Calu3 (cell line): ENCODE data around the gene HS6ST2. TPM values are rescaled to one million over a fixed set of nuclear protein-coding genes. Genes with fewer than 3 reads are reported as not detected.

Source experiments
- BruUV-seq: library from RNA; stranded (reverse); fragments of 400-500 nt; replicated peaks from 2 replicates; lab custom pipeline; 2021; lab: Mats Ljungman, UMichigan
- CTCF ChIA-PET: fragments of 300-600 bp; sonication (Branson Sonifier 250); formaldehyde crosslinking; loops from one replicate; lab custom pipeline; 2022; ENCODE audit warnings: antibody characterized with exemption; lab: Charles Lee
- DNase-seq: peaks from one replicate; pipeline ENCODE4 v3.0.0; 2022
- H3K27ac Mint-ChIP-seq: one replicate; pipeline ENCODE4 v1.8.0; 2022; ENCODE audit warnings: mixed read lengths; ENCODE audit not compliant: unreplicated experiment
- H3K27me3 Mint-ChIP-seq: one replicate; pipeline ENCODE4 v1.8.0; 2022; ENCODE audit warnings: mixed read lengths; ENCODE audit not compliant: unreplicated experiment
- H3K36me3 Mint-ChIP-seq: one replicate; pipeline ENCODE4 v1.8.0; 2022; ENCODE audit warnings: mild to moderate bottlenecking, moderate library complexity, mixed read lengths; ENCODE audit not compliant: insufficient read depth, unreplicated experiment
- H3K4me1 Mint-ChIP-seq: one replicate; pipeline ENCODE4 v1.8.0; 2022; ENCODE audit warnings: mild to moderate bottlenecking, low read depth, mixed read lengths; ENCODE audit not compliant: unreplicated experiment
- H3K4me3 Mint-ChIP-seq: one replicate; pipeline ENCODE4 v1.8.0; 2022; ENCODE audit warnings: mild to moderate bottlenecking, low read depth, moderate library complexity, mixed read lengths; ENCODE audit not compliant: unreplicated experiment
- H3K9me3 Mint-ChIP-seq: one replicate; pipeline ENCODE4 v1.8.0; 2022; ENCODE audit warnings: low read depth, mixed read lengths; ENCODE audit not compliant: unreplicated experiment
- CTCF ChIP-seq: fragments of 200-600 bp; IDR thresholded peaks from one replicate; pipeline ENCODE4 v1.8.0; 2022; ENCODE audit warnings: antibody characterized with exemption; ENCODE audit not compliant: unreplicated experiment
- intact Hi-C: fragments of 100-400 bp; cut with micrococcal nuclease; formaldehyde crosslinking; loops from one replicate; pipeline ENCODE4 v1.10.0; 2022; ENCODE audit not compliant: unreplicated experiment
- total RNA-seq: library from RNA; stranded (reverse); gene quantifications from 2 replicates; pipeline ENCODE4 v1.2.3, GENCODE V29; 2022

Gene HS6ST2
- total RNA-seq, 1 experiment from 2014 or later, result 40.7 TPM

GRCh38 chrX:132786217-132786616 lies 172.2 kb downstream of the HS6ST2 start:
- TF ChIP-seq CTCF, result no peak
- H3K27me3 Mint-ChIP-seq, result no peaks in the 10 kb centered on the region
- no TSS peak for BruUV-seq
- H3K27ac Mint-ChIP-seq, result no peak overlapping the region
- DNase-seq, result no peak
- H3K4me1 Mint-ChIP-seq, result no peaks in the 10 kb centered on the region
- CTCF ChIA-PET, result interaction anchor here (0.7 kb wide), 1 partner anchor 639 kb away, joined by 3 read pairs; no protein-coding TSS in a partner anchor
- H3K36me3 Mint-ChIP-seq, result no peaks in the 10 kb centered on the region
- H3K9me3 Mint-ChIP-seq, result no peaks in the 10 kb centered on the region
- no peak overlapping the region for H3K4me3 Mint-ChIP-seq
- intact Hi-C loops, result no loop called here

- no peaks in the 10 kb centered on the region for H3K36me3 Mint-ChIP-seq
- no peak for TF ChIP-seq CTCF
- BruUV-seq, result no TSS peak
- H3K4me3 Mint-ChIP-seq, result no peak overlapping the region
- H3K27ac Mint-ChIP-seq, result no peak overlapping the region
- no peaks in the 10 kb centered on the region for H3K4me1 Mint-ChIP-seq
- no peak for DNase-seq
- no peaks in the 10 kb centered on the region for H3K9me3 Mint-ChIP-seq
- no peaks in the 10 kb centered on the region for H3K27me3 Mint-ChIP-seq
- CTCF ChIA-PET, result no interaction called here
- intact Hi-C loops, result no loop called here
Observed at GRCh38 chrX:132778917-132779316, 179.5 kb downstream of the HS6ST2 start.

- Mint-ChIP-seq H3K4me1 (no peaks in the 10 kb centered on the region), H3K27me3 (no peaks in the 10 kb centered on the region), H3K36me3 (no peaks in the 10 kb centered on the region), H3K9me3 (no peaks in the 10 kb centered on the region), H3K4me3 (no peak overlapping the region), H3K27ac (no peak overlapping the region)
- DNase-seq, result no peak
- no peak for TF ChIP-seq CTCF
- intact Hi-C loops, result no loop called here
- CTCF ChIA-PET, result no interaction called here
- BruUV-seq, result no TSS peak
Observed at GRCh38 chrX:132776486-132777210, 181.8 kb downstream of the HS6ST2 start.

GRCh38 chrX:132775263-132775823 lies 183.1 kb downstream of the HS6ST2 start:
- intact Hi-C loops, result no loop called here
- no peak for DNase-seq
- no peaks in the 10 kb centered on the region for H3K36me3 Mint-ChIP-seq

More at GRCh38 chrX:132775263-132775823, 183.1 kb downstream of the HS6ST2 start:
- H3K27ac Mint-ChIP-seq, result no peak overlapping the region
- BruUV-seq, result no TSS peak
- no peaks in the 10 kb centered on the region for H3K27me3 Mint-ChIP-seq
- H3K4me1 Mint-ChIP-seq, result no peaks in the 10 kb centered on the region
- no peak overlapping the region for H3K4me3 Mint-ChIP-seq
- no peaks in the 10 kb centered on the region for H3K9me3 Mint-ChIP-seq
- TF ChIP-seq CTCF, result no peak
- CTCF ChIA-PET, result no interaction called here
